Superior temporal gyrus (tissue), 1 donor: ENCODE measurements around the gene BCL2L13.
A peak's percentile ranks its signal among the peaks of the same experiment; 100 is the strongest.
"Not testable (repeated sequence)": the region's sequence is repeated elsewhere in the genome, so short reads cannot be mapped to it uniquely, and the experiment has no call there.

Source experiments
- DNase-seq: peaks from one replicate; pipeline ENCODE4 v3.0.0-alpha.2; 2016; ENCODE audit errors: extremely low spot score

BCL2L13 gene

GRCh38 chr22:17634696-17635095, 3.9 kb upstream of the BCL2L13 start:
- DNase-seq: no peak

- not testable (repeated sequence) for DNase-seq
Measured at GRCh38 chr22:17636850-17637249, 1.7 kb upstream of the BCL2L13 start.

- DNase-seq: no peak
Measured at GRCh38 chr22:17637490-17638181, 921 bp upstream of the BCL2L13 start.

- DNase-seq: no peak
Measured at GRCh38 chr22:17638182-17638431, 450 bp upstream of the BCL2L13 start.

- DNase-seq: peak; percentile 20
Measured at GRCh38 chr22:17639247-17639741, 737 bp downstream of the BCL2L13 start.

GRCh38 chr22:17641269-17641668, 2.7 kb downstream of the BCL2L13 start:
- no peak for DNase-seq

- not testable (repeated sequence) for DNase-seq
Measured at GRCh38 chr22:17642357-17642756, 3.8 kb downstream of the BCL2L13 start.

GRCh38 chr22:17647452-17647851, 8.9 kb downstream of the BCL2L13 start:
- no peak for DNase-seq

- DNase-seq: no peak
Measured at GRCh38 chr22:17647991-17648390, 9.4 kb downstream of the BCL2L13 start.

- no peak for DNase-seq
Measured at GRCh38 chr22:17648569-17648968, 10.0 kb downstream of the BCL2L13 start.

- no peak for DNase-seq
Measured at GRCh38 chr22:17655289-17655688, 16.7 kb downstream of the BCL2L13 start.

- no peak for DNase-seq
Measured at GRCh38 chr22:17656870-17657395, 18.4 kb downstream of the BCL2L13 start.

- DNase-seq: no peak
Measured at GRCh38 chr22:17664414-17665055, 26.0 kb downstream of the BCL2L13 start.

GRCh38 chr22:17665248-17665647, 26.7 kb downstream of the BCL2L13 start:
- no peak for DNase-seq

GRCh38 chr22:17665854-17666253, 27.3 kb downstream of the BCL2L13 start:
- DNase-seq: no peak

GRCh38 chr22:17671521-17672092, 33.0 kb downstream of the BCL2L13 start:
- not testable (repeated sequence) for DNase-seq

- peak; percentile 41 for DNase-seq
Measured at GRCh38 chr22:17672417-17672991, 33.9 kb downstream of the BCL2L13 start.

GRCh38 chr22:17674152-17674551, 35.6 kb downstream of the BCL2L13 start:
- DNase-seq: no peak

- DNase-seq: no peak
Measured at GRCh38 chr22:17675584-17675983, 37.0 kb downstream of the BCL2L13 start.

- DNase-seq: no peak
Measured at GRCh38 chr22:17678817-17679385, 40.3 kb downstream of the BCL2L13 start.

- no peak for DNase-seq
Measured at GRCh38 chr22:17684245-17684644, 45.7 kb downstream of the BCL2L13 start.

GRCh38 chr22:17692841-17693240, 54.3 kb downstream of the BCL2L13 start:
- no peak for DNase-seq
